AG09319 (cell line): ENCODE results near the gene PLEKHD1.

ENCODE experiments used
- DNase-seq: peaks from one replicate; pipeline ENCODE4 v3.0.0-alpha.2; 2010; ENCODE audit warnings: low read depth; ENCODE audit errors: extremely low read depth
- TF ChIP-seq, protein P1 (sequence below): IDR thresholded peaks from 2 replicates; pipeline ENCODE4 v1.5.1; 2011; ENCODE audit warnings: low read depth, mild to moderate bottlenecking, inconsistent platforms, low read length, moderate library complexity

PLEKHD1 gene

DNA sequence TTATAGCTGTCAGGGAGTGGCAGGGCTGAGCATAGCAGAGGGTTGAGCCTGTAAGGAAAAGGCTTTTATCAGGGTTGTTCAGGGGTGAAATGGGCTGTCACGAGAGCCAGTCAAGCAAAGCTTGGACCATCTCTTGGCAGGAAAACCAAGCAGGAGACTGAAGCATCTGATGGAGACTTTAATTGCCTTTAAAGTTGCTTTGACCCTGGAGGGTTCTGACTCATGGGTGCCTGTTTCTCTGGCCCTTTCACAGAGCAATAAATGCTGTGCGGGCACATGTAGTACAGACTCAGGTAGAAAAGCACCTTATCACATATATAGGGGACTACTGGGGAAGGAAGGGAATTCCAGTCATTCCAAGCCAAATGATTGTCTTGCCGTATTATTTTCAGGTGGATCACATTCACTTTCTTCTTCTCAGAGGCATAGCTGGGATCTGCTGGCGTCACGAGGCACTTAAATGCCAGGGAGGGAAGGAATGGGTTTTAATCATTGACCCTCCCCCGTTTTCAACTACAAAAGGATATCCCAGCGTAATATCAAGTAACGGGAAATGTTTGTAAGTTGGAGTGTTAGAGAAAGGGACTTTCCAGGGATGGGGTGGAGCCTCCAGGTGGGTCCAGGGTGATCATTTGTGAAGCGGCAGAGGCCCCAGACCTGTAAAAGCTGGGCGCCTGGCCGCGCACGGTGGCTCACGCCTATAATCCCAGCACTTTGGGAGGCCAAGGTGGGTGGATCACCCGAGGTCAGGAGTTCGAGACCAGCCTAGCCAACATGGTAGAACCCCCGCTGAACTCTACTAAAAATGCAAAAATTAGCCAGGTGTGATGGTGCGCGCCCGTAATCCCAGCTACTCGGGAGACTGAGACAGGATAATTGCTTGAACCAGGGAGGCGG, 34.9 kb downstream of the PLEKHD1 start:
- TF ChIP-seq, protein P1, sequence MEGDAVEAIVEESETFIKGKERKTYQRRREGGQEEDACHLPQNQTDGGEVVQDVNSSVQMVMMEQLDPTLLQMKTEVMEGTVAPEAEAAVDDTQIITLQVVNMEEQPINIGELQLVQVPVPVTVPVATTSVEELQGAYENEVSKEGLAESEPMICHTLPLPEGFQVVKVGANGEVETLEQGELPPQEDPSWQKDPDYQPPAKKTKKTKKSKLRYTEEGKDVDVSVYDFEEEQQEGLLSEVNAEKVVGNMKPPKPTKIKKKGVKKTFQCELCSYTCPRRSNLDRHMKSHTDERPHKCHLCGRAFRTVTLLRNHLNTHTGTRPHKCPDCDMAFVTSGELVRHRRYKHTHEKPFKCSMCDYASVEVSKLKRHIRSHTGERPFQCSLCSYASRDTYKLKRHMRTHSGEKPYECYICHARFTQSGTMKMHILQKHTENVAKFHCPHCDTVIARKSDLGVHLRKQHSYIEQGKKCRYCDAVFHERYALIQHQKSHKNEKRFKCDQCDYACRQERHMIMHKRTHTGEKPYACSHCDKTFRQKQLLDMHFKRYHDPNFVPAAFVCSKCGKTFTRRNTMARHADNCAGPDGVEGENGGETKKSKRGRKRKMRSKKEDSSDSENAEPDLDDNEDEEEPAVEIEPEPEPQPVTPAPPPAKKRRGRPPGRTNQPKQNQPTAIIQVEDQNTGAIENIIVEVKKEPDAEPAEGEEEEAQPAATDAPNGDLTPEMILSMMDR, result no peak
- no peak for DNase-seq

DNA sequence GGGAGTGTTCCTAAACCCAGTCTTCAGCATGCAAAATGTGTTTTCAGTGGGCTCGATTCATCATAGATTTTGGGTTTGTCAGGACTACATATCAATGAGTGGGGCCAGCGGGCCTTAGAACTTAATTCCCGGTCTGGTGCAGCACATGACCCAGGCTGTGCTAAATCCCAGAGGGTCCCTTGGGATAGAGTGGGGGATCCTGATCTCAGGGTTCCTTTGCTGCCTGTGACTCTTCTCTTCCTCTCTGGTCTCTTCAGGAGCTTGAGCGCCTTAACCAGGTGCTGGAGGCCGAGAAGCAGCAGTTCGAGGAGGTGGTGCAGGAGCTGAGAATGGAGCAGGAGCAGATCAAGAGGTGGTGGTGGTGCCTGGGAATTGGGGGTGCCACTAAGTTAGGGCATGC, 37.5 kb downstream of the PLEKHD1 start:
- DNase-seq, result no peak
- TF ChIP-seq, protein P1, result no peak

DNA sequence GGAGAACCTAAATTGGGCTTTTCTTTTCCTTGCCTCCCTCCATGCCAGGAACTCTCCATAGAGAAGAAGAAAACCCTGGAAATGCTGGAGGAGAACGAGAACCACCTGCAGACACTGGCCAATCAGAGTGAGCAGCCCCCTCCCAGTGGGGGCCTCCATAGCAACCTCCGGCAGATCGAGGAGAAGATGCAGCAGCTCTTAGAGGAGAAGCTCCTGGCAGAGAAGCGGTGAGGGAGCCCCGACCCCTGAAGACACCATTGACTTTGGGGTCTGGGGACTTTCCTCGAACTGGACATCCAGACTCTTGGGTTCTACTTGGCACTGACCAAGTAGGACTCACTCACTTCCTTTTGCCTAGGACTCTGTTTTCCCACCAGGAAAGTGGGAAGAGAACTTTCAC, 41.4 kb downstream of the PLEKHD1 start:
- TF ChIP-seq, protein P1, result no peak
- DNase-seq, result no peak

DNA sequence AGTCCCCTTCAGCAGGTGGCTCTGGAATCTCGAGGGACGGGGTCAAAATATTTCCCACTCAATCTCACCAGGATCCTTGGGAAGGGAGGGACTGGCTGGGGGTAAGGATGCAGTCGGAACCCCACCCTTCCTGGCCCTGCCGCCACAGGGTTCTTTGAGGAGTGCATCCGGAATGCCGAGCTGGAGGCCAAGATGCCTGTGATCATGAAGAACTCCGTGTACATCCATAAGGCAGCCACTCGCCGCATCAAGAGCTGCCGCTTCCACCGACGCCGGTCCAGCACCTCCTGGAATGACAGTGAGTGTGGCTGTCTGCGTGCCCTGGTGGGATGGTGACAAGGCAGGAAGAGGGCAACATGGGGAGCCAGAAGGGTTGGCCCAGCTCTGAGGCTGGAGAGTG, 43.1 kb downstream of the PLEKHD1 start:
- TF ChIP-seq, protein P1, result no peak
- DNase-seq, result no peak

DNA sequence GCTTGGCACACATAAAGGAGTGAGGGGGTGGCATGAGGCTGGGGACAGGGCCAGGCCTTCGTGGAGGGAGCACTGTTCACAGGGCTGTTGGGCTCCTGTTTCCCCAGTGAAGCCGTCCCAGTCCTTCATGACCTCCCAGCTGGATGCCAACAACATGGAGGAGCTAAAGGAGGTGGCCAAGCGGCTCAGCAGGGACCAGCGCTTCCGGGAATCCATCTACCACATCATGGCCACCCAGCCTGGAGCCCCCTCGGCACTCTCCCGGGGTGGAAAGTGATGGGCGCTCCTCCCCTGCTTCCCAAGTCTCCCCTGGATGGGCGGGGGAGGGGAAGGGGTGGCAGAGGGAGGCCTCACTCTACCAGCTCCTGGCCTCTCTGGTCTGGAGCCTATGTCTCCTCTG, 43.6 kb downstream of the PLEKHD1 start:
- TF ChIP-seq, protein P1, result no peak
- DNase-seq, result no peak

DNA sequence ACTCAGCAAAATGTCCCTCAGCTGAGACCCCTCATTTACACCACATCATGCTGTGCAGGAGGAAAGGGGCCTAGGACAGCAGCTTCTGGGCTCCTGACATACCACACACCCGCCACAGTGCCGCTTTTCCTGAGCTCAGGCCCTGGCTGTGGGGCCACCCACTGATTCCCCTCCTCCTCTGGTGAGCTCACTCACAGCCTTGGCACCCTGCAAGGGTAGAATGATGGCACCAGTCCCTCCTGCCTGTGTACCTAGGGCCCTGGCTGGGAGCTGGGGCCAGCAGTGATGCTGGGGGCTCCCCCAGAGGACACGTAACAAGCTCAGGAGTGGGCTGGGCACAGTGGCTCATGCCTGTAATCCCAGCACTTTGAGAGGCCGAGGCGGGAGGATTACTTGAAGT, 44.4 kb downstream of the PLEKHD1 start:
- DNase-seq, result no peak
- TF ChIP-seq, protein P1, result no peak

DNA sequence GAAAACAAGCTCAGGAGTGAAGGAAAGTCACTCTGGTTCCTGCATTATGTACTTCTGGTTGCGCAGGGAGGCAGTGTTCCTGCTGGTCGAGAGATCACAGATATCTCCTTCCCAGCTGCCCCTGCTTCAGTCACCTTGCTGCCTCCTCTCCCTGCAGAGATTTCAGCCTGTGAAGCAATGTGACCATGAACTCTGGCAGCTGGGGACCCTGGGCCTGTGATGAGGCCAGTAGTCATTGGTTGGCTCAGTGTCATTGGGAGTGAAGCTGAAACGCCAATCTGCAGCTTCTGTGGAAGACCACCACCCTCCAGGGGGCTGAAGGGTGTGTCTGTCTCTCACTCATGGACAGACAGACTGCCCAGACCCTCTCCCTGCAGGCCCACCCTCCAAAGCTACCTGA, 45.0 kb downstream of the PLEKHD1 start:
- TF ChIP-seq, protein P1, result no peak

More for the DNA sequence above, 45.0 kb downstream of the PLEKHD1 start:
- no peak for DNase-seq
